ENCODE measurements around the gene ALX3.
A peak's percentile ranks its signal among the peaks of the same experiment; 100 is the strongest.

GRCh38 chr1:110106013-110106941 lies 35.8 kb upstream of the ALX3 start:
- TF ChIP-seq CTCF (optimal IDR thresholded peaks at IDR 0.05 in 1 of 3, IDR thresholded peaks at IDR 0.05 in 1 of 3, conservative IDR thresholded peaks at IDR 0.05 in 1 of 3; ENCODE audit: extremely low read depth in 1 of 3, insufficient read depth in 2 of 3, low read length in 3 of 3) (peak; percentile 94 to 97 (median 97)), EZH2 (IDR thresholded peaks at IDR 0.05; ENCODE audit: low read length) (no peak)

Measured in keratinocyte (primary cell).